ENCODE data around the gene UBE2O. TPM values are rescaled to one million over a fixed set of nuclear protein-coding genes. Genes with fewer than 3 reads are reported as not detected.

The UBE2O gene
- total and polyA plus RNA-seq, 7 donors = 6.2 to 26.3 (median 12.9) TPM

- Histone ChIP-seq H3K9me3 (no peaks in the 10 kb centered on the region), H3K27me3 (no peaks in the 10 kb centered on the region), H3K27ac (no peak overlapping the region), H3K4me1 (peaks cover 0 to 4% (median 4%) of the 10 kb centered on the region in 4 donors), H3K4me3 (no peak overlapping the region), H3K36me3 (peaks cover 22 to 96% (median 55%) of the 10 kb centered on the region in 4 donors)
- no peak for TF ChIP-seq EP300 (IDR thresholded peaks at IDR 0.05)
- TF ChIP-seq CTCF (IDR thresholded peaks at IDR 0.05) = peak; percentile 94 to 97 (median 94)
- no peak for TF ChIP-seq POLR2A (IDR thresholded peaks at IDR 0.05)
- peak; percentile 93 for DNase-seq
- 50 to 63% methylated on average over 16 of the region's 16 CpGs for WGBS, 2 donors
- intact Hi-C loops (cut with DNase I) = loop anchor here (1.0 kb wide), 1 partner anchor 94 kb away; no protein-coding TSS in a partner anchor
These were observed 55.0 kb downstream of the UBE2O start for GRCh38 chr17:76397687-76398522.

GRCh38 chr17:76397184-76397583 lies 55.8 kb downstream of the UBE2O start:
- H3K9me3 ChIP-seq = no peaks in the 10 kb centered on the region
- DNase-seq = no peak
- WGBS, 2 donors = 87 to 94% methylated on average over 8 of the region's 8 CpGs
- no peak overlapping the region for H3K27ac ChIP-seq
- H3K4me1 ChIP-seq = peaks cover 0 to 4% (median 4%) of the 10 kb centered on the region in 4 donors
- TF ChIP-seq EP300 (IDR thresholded peaks at IDR 0.05) = no peak
- TF ChIP-seq CTCF (IDR thresholded peaks at IDR 0.05) = no peak
- no peak for TF ChIP-seq POLR2A (IDR thresholded peaks at IDR 0.05)
- no peak for TF ChIP-seq POLR2AphosphoS5 (IDR thresholded peaks at IDR 0.05)
- H3K4me3 ChIP-seq = no peak overlapping the region
- H3K27me3 ChIP-seq = no peaks in the 10 kb centered on the region
- peaks cover 22 to 89% (median 48%) of the 10 kb centered on the region in 4 donors for H3K36me3 ChIP-seq
- intact Hi-C loops (cut with DNase I) = no loop called here

- 92 to 97% methylated on average over 15 of the region's 15 CpGs for WGBS, 2 donors
- Histone ChIP-seq H3K4me1 (peaks cover 0 to 4% (median 4%) of the 10 kb centered on the region in 4 donors), H3K27me3 (no peaks in the 10 kb centered on the region), H3K4me3 (no peak overlapping the region), H3K36me3 (peaks cover 22 to 89% (median 48%) of the 10 kb centered on the region in 4 donors), H3K9me3 (no peaks in the 10 kb centered on the region), H3K27ac (no peak overlapping the region)
- intact Hi-C loops (cut with DNase I) = no loop called here
- DNase-seq = no peak
- TF ChIP-seq EP300 (IDR thresholded peaks at IDR 0.05) = no peak
- TF ChIP-seq POLR2AphosphoS5 (IDR thresholded peaks at IDR 0.05) = no peak
- TF ChIP-seq POLR2A (IDR thresholded peaks at IDR 0.05) = no peak
- TF ChIP-seq CTCF (IDR thresholded peaks at IDR 0.05) = no peak
These were observed 57.0 kb downstream of the UBE2O start for GRCh38 chr17:76395980-76396379.

GRCh38 chr17:76394166-76394565 lies 58.8 kb downstream of the UBE2O start:
- TF ChIP-seq POLR2A (IDR thresholded peaks at IDR 0.05) (no peak), CTCF (IDR thresholded peaks at IDR 0.05) (no peak), EP300 (IDR thresholded peaks at IDR 0.05) (no peak), POLR2AphosphoS5 (IDR thresholded peaks at IDR 0.05) (no peak)
- Histone ChIP-seq H3K4me1 (peaks cover 0 to 4% (median 4%) of the 10 kb centered on the region in 4 donors), H3K27ac (no peak overlapping the region), H3K36me3 (peaks cover 13 to 80% (median 33%) of the 10 kb centered on the region in 4 donors), H3K4me3 (no peak overlapping the region), H3K27me3 (no peaks in the 10 kb centered on the region), H3K9me3 (no peaks in the 10 kb centered on the region)
- WGBS, 2 donors = 92 to 93% methylated on average over 10 of the region's 10 CpGs
- intact Hi-C loops (cut with DNase I) = no loop called here
- no peak for DNase-seq
